Tibial nerve (tissue), 4 donors: ENCODE measurements around the gene UBE3A. TPM values are rescaled to one million over a fixed set of nuclear protein-coding genes. Genes with fewer than 3 reads are reported as not detected.
"Not testable (repeated sequence)": the region's sequence is repeated elsewhere in the genome, so short reads cannot be mapped to it uniquely, and the experiment has no call there.

ENCODE experiments used
- DNase-seq, 2 donors: peaks; one replicate each; pipeline ENCODE4 v3.0.0-alpha.2; 2019; ENCODE audit warnings: low spot score in 2 of 2
- H3K27ac ChIP-seq, 4 donors: fragments of 200-600 bp; sonication (generic) in 3 of 4; one replicate each; pipeline ENCODE4 v1.5.1; 2017 to 2019; ENCODE audit warnings: mild to moderate bottlenecking in 1 of 4
- H3K27me3 ChIP-seq, 2 donors: fragments of 200-600 bp; sonication (generic) in 1 of 2; one replicate each; pipeline versions ENCODE4 v1.5.1 to v1.6.0; 2017 to 2019
- H3K36me3 ChIP-seq, 3 donors: fragments of 200-600 bp; sonication (generic); one replicate each; pipeline ENCODE4 v1.5.1; 2018 to 2019
- H3K4me1 ChIP-seq, 4 donors: fragments of 200-600 bp; sonication (generic) in 3 of 4; one replicate each; pipeline ENCODE4 v1.5.1; 2017 to 2019
- H3K4me3 ChIP-seq, 4 donors: fragments of 200-600 bp; sonication (generic) in 3 of 4; one replicate each; pipeline ENCODE4 v1.5.1; 2017 to 2019; ENCODE audit warnings: mild to moderate bottlenecking in 1 of 4, moderate library complexity in 1 of 4
- H3K9me3 ChIP-seq, 4 donors: fragments of 200-600 bp; sonication (generic) in 3 of 4; one replicate each; pipeline ENCODE4 v1.5.1; 2017 to 2019
- CTCF ChIP-seq, 5 experiments: fragments of 200-600 bp in 3 of 5; fragments of 450-650 bp in 2 of 5; sonication (generic) in 3 of 5; IDR thresholded peaks; one replicate each; pipeline ENCODE4 v1.5.1; 2016 to 2019; ENCODE audit warnings: antibody characterized with exemption in 5 of 5, mild to moderate bottlenecking in 3 of 5, moderate library complexity in 2 of 5
- EP300 ChIP-seq, 2 donors: sonication (generic); formaldehyde crosslinking; IDR thresholded peaks; one replicate each; pipeline ENCODE4 v1.6.1; 2017; ENCODE audit warnings: antibody characterized with exemption in 2 of 2, mild to moderate bottlenecking in 1 of 2
- POLR2A ChIP-seq, 2 donors: fragments of 450-650 bp; IDR thresholded peaks; one replicate each; pipeline ENCODE4 v1.6.1; 2017; ENCODE audit warnings: antibody characterized with exemption in 2 of 2, mild to moderate bottlenecking in 2 of 2, moderate library complexity in 2 of 2
- WGBS, 2 donors: methylation state at CpG; one replicate each; pipeline ENCODE4 v1.1.5; 2018; 5-methylcytosine and 5-hydroxymethylcytosine counted together
- total RNA-seq, 4 donors: library from RNA; depleted of rRNA; stranded (reverse); fragments of >200 nt; gene quantifications; one replicate each; pipeline ENCODE4 v1.1.0, GENCODE V29; 2016

The UBE3A gene
- total RNA-seq, 4 donors from 2014 or later, result 63.0 to 83.0 (median 77.1) TPM

DNA sequence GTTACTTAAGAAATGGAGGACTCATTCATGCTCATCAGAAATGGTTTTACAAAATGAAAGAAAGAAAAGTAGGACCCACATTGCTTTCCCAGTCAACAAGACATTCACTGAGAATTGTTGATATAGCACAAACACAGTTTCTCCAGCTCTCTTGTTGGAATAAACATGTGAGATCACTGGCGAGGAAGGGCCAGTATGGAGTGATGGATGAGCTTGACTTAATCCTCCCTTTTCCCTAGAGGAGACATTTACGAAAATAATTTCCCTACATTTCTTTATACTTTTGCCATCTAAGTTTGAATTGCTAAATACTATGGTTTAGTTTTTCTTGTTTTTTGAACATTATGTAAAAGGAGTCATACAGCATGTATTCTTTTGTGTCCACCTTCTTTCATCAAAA, 15.9 kb upstream of the UBE3A start:
- Histone ChIP-seq H3K4me3 (no peak overlapping the region), H3K27ac (no peak overlapping the region), H3K27me3 (no peaks in the 10 kb centered on the region), H3K9me3 (peaks cover 0 to 31% (median 3%) of the 10 kb centered on the region in 4 donors), H3K36me3 (no peaks in the 10 kb centered on the region), H3K4me1 (no peaks in the 10 kb centered on the region)
- no peak for TF ChIP-seq CTCF (IDR thresholded peaks at IDR 0.05)
- no peak for TF ChIP-seq POLR2A (IDR thresholded peaks at IDR 0.05)
- TF ChIP-seq EP300 (IDR thresholded peaks at IDR 0.05), result no peak
- DNase-seq, result no peak
- 77 to 80% methylated on average over 2 of the region's 2 CpGs for WGBS, 2 donors

- not testable (repeated sequence) for DNase-seq, H3K4me3 ChIP-seq, H3K36me3 ChIP-seq, H3K27ac ChIP-seq, H3K4me1 ChIP-seq, H3K27me3 ChIP-seq
- H3K9me3 ChIP-seq, result peaks cover 0 to 31% (median 3%) of the 10 kb centered on the region in 4 donors
- WGBS, 2 donors, result 85 to 86% methylated on average over 5 of the region's 5 CpGs
Observed at GRCh38 chr15:25453246-25453645, 14.4 kb upstream of the UBE3A start.

- Histone ChIP-seq H3K9me3 (peaks cover 0 to 31% (median 3%) of the 10 kb centered on the region in 4 donors), H3K27ac (no peak overlapping the region), H3K27me3 (no peaks in the 10 kb centered on the region), H3K4me1 (no peaks in the 10 kb centered on the region), H3K4me3 (no peak overlapping the region), H3K36me3 (no peaks in the 10 kb centered on the region)
- WGBS, 2 donors, result 100% methylated on average over 1 of the region's 1 CpG
- TF ChIP-seq POLR2A (IDR thresholded peaks at IDR 0.05) (no peak), CTCF (IDR thresholded peaks at IDR 0.05) (no peak), EP300 (IDR thresholded peaks at IDR 0.05) (no peak)
- DNase-seq, result no peak
Observed at GRCh38 chr15:25451501-25451900, 12.7 kb upstream of the UBE3A start.

DNA sequence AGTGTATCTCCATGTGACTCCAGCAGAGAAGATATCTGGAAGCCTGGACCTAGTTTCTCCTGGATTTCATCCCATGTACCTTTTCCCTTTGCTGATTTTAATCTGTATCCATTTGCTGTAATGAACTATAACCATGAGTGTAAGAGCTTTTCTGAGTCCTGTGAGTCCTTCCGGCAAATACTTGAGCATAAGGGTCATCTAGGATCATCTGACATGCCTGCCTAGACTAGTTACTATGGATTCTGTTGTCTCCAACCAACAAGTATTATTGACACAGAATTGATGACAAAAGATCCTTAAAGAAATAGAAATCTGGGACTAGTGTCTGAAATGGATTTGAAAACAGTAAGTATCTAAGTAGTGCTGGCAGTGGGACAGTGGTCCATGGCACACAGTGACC, 11.3 kb upstream of the UBE3A start:
- Histone ChIP-seq H3K36me3 (no peaks in the 10 kb centered on the region), H3K27me3 (no peaks in the 10 kb centered on the region), H3K4me3 (no peak overlapping the region), H3K27ac (no peak overlapping the region), H3K4me1 (no peaks in the 10 kb centered on the region), H3K9me3 (peaks cover 0 to 31% (median 3%) of the 10 kb centered on the region in 4 donors)
- TF ChIP-seq EP300 (IDR thresholded peaks at IDR 0.05) (no peak), POLR2A (IDR thresholded peaks at IDR 0.05) (no peak)
- WGBS, 2 donors, result 96% methylated on average over 1 of the region's 1 CpG
- DNase-seq, result no peak

- peaks cover 0 to 10% (median 2%) of the 10 kb centered on the region in 4 donors for H3K9me3 ChIP-seq
- TF ChIP-seq EP300 (IDR thresholded peaks at IDR 0.05), result no peak
- no peak for TF ChIP-seq CTCF (IDR thresholded peaks at IDR 0.05)
- no peak for TF ChIP-seq POLR2A (IDR thresholded peaks at IDR 0.05)
- H3K4me1 ChIP-seq, result no peaks in the 10 kb centered on the region
- DNase-seq, result no peak
- WGBS, 2 donors, result 89 to 93% methylated on average over 3 of the region's 3 CpGs
- H3K4me3 ChIP-seq, result no peak overlapping the region
- H3K36me3 ChIP-seq, result no peaks in the 10 kb centered on the region
- no peak overlapping the region for H3K27ac ChIP-seq
- H3K27me3 ChIP-seq, result no peaks in the 10 kb centered on the region
Observed at GRCh38 chr15:25446076-25446475, 7.3 kb upstream of the UBE3A start.

DNA sequence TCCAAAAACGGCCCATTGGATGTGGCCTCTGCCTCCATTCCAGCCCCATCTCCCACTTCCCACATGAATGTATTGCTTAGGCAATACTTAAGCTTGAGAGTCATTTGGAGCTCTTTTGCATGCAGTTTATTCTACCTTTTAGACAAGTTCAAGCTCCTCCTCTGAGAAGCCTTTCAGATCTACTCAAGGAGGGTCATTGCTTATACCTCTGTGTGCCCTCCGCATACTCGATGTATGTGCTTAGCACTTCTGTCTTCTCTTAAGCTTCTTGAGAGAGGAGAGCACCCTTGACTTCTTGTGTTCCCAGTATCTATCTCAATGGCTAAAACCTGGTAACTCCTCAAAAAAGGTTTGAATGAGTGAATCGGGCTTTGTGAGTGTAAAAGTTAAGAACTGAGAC, 6.6 kb upstream of the UBE3A start:
- H3K27me3 ChIP-seq, result no peaks in the 10 kb centered on the region
- 89 to 91% methylated on average over 4 of the region's 4 CpGs for WGBS, 2 donors
- H3K9me3 ChIP-seq, result peaks cover 0 to 4% (median 0%) of the 10 kb centered on the region in 4 donors
- H3K4me1 ChIP-seq, result no peaks in the 10 kb centered on the region
- H3K4me3 ChIP-seq, result no peak overlapping the region
- H3K36me3 ChIP-seq, result no peaks in the 10 kb centered on the region
- no peak for TF ChIP-seq CTCF (IDR thresholded peaks at IDR 0.05)
- no peak for TF ChIP-seq EP300 (IDR thresholded peaks at IDR 0.05)
- TF ChIP-seq POLR2A (IDR thresholded peaks at IDR 0.05), result no peak
- no peak overlapping the region for H3K27ac ChIP-seq
- DNase-seq, result no peak
